ENCODE results near the gene FAM216B.

DNA sequence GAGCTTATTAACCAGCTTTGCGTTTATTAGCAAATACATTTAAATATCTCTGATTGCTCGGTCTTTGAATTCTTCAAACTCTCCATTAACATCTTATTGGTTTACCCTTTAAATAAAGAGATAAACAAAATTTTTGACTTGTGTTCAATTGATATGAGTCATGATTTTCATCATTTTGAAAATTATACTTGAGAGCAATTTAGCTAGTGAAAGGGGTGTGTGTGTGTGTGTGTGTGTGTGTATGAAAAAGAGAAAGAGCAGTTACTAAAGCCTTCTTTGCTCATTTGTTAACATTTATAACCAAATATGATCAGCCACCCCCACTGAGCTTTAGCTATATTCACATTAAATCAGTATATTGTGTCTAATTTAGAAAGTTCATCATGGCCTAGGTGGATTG is 48.3 kb upstream of the FAM216B start:
- TF ChIP-seq, protein P1, sequence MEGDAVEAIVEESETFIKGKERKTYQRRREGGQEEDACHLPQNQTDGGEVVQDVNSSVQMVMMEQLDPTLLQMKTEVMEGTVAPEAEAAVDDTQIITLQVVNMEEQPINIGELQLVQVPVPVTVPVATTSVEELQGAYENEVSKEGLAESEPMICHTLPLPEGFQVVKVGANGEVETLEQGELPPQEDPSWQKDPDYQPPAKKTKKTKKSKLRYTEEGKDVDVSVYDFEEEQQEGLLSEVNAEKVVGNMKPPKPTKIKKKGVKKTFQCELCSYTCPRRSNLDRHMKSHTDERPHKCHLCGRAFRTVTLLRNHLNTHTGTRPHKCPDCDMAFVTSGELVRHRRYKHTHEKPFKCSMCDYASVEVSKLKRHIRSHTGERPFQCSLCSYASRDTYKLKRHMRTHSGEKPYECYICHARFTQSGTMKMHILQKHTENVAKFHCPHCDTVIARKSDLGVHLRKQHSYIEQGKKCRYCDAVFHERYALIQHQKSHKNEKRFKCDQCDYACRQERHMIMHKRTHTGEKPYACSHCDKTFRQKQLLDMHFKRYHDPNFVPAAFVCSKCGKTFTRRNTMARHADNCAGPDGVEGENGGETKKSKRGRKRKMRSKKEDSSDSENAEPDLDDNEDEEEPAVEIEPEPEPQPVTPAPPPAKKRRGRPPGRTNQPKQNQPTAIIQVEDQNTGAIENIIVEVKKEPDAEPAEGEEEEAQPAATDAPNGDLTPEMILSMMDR (IDR thresholded peaks at IDR 0.05; ENCODE audit: extremely low read depth in 1 of 2, insufficient read depth in 1 of 2, low read depth in 1 of 2, low read length in 2 of 2): no peak
- TF ChIP-seq EZH2 (IDR thresholded peaks at IDR 0.05; ENCODE audit: borderline replicate concordance, low read depth, low read length, severe bottlenecking): no peak
- TF ChIP-seq MYC (IDR thresholded peaks at IDR 0.05; ENCODE audit: low read depth, low read length): no peak
- no peak for TF ChIP-seq POLR2A (IDR thresholded peaks at IDR 0.05; ENCODE audit: low read depth, low read length)
- no peak for TF ChIP-seq FOS (IDR thresholded peaks at IDR 0.05; ENCODE audit: borderline replicate concordance, insufficient read depth, low read length)
- TF ChIP-seq POLR2AphosphoS5 (IDR thresholded peaks at IDR 0.05; ENCODE audit: insufficient read depth, low read depth, low read length): no peak
- TF ChIP-seq JUN (IDR thresholded peaks at IDR 0.05; ENCODE audit: borderline replicate concordance, insufficient read depth, insufficient read length, low read depth): no peak
- no peak for TF ChIP-seq MAX (IDR thresholded peaks at IDR 0.05; ENCODE audit: insufficient read depth, insufficient read length)
